HUES48 (cell line): ENCODE measurements around the gene CEP72.

Experiments used
- H3K27ac ChIP-seq: one replicate; pipeline ENCODE4 v1.7.0; 2013; ENCODE audit warnings: low read depth, low read length, inconsistent platforms
- H3K27me3 ChIP-seq: 2 replicates; pipeline ENCODE4 v1.6.1; 2013; ENCODE audit warnings: mild to moderate bottlenecking, low read length; ENCODE audit not compliant: control insufficient read depth, insufficient read depth
- H3K36me3 ChIP-seq: 2 replicates; pipeline ENCODE4 v1.6.1; 2013; ENCODE audit warnings: low read length; ENCODE audit not compliant: control insufficient read depth, insufficient read depth
- H3K4me1 ChIP-seq: 2 replicates; pipeline ENCODE4 v1.6.1; 2013; ENCODE audit warnings: mild to moderate bottlenecking, low read length; ENCODE audit not compliant: control insufficient read depth, insufficient read depth
- H3K4me3 ChIP-seq: 2 replicates; pipeline ENCODE4 v1.5.1; 2013; ENCODE audit warnings: mild to moderate bottlenecking, low read depth, low read length
- H3K9ac ChIP-seq: 2 replicates; pipeline ENCODE4 v1.6.1; 2013; ENCODE audit warnings: mild to moderate bottlenecking, low read depth, low read length, moderate library complexity
- H3K9me3 ChIP-seq: 2 replicates; pipeline ENCODE4 v1.6.1; 2013; ENCODE audit warnings: low read length; ENCODE audit not compliant: control insufficient read depth, insufficient read depth

The CEP72 gene

DNA sequence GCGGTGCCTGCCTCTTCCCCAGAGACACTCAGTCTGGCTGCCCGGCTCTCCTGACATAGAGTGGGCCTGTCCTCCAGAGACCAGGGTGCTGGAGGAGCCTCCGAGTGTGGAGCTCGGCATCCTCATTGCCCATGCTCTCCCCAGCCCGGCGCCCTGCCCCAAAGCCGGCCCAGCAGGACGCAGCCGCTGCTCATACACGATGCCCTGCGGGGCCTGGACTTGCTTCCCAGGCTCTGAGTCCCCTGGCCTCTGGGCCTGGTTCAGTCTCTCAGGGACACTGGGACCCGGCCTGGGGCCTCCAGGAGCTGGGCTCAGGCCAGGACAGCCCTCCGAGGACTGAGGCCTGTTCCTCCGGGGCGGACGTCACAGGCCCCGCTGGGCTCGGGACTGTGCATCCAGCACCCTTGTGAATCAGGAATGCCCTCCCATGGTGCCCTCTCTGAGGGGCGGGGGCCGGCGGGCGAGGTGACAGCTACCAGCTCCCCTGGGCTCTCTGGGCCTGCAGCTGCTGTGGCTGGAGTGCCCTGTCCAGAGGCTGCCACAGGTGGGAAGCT is 57.8 kb downstream of the CEP72 start:
- Histone ChIP-seq H3K9me3 (no peaks in the 10 kb centered on the region), H3K9ac (no peak overlapping the region), H3K27me3 (peaks cover 4% of the 10 kb centered on the region; the same call in 1 of the 2 replicates), H3K4me1 (0 out of 2 replicates have a peak, but pooled peaks cover 12% of the 10 kb centered on the region), H3K36me3 (peaks cover 27% of the 10 kb centered on the region), H3K4me3 (no peak overlapping the region), H3K27ac (no peak overlapping the region)

GRCh38 chr5:670396-671270 is 58.5 kb downstream of the CEP72 start:
- Histone ChIP-seq H3K9ac (no peak overlapping the region), H3K4me1 (0 out of 2 replicates have a peak, but pooled peaks cover 12% of the 10 kb centered on the region), H3K27ac (no peak overlapping the region)

DNA sequence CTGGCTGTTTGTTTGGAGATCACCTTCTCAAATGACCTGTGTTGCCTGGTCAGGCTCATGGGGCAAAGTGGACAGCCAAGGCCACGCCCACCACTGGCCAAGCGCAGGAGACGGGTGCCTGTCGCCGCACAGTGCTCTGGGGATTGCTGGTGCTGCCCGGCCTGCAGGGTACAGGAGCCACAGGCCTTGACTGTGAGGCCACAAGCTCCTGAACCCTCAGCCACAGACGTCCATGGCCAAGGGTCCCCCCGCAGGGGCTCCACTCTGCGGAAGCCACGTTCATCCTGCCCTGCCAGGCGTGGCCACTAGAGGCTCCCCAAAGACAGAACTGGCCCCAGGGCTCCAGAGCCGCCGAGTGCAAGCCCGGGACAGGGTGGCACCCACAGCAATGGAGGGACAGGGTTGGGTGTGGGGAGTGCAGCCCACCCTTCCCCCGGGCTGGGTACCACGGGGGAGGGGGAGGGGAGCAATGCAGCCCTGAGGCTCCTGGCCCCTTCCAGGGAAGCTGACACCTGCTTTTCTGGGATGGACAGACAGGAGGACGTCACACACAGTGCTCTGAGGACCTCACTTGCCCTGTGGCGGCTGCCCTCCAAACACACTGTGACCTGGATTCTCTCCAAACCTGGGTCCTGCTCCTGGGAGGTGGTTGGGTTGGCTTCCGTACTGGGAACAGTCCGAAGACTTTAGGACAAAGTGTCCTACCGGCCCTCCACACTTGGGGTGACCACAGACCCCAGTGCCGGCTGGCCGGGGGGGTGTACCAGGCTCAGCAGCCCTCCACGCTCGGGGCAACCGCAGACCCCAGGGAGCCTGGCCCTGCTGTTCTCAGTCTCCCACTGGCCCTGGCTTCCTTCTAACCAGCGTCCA is 59.6 kb downstream of the CEP72 start:
- Histone ChIP-seq H3K9ac (no peak overlapping the region), H3K36me3 (peaks cover 17% of the 10 kb centered on the region), H3K27ac (peak overlapping the region; percentile 36), H3K4me1 (0 out of 2 replicates have a peak, but pooled peaks cover 12% of the 10 kb centered on the region), H3K9me3 (no peaks in the 10 kb centered on the region), H3K4me3 (no peak overlapping the region), H3K27me3 (peaks cover 17% of the 10 kb centered on the region; the same call in 1 of the 2 replicates)

More at GRCh38 chr5:670396-671270, 58.5 kb downstream of the CEP72 start:
- H3K9me3 ChIP-seq: no peaks in the 10 kb centered on the region
- H3K4me3 ChIP-seq: no peak overlapping the region
- peaks cover 23% of the 10 kb centered on the region for H3K36me3 ChIP-seq
- peaks cover 7% of the 10 kb centered on the region; the same call in 1 of the 2 replicates for H3K27me3 ChIP-seq

DNA sequence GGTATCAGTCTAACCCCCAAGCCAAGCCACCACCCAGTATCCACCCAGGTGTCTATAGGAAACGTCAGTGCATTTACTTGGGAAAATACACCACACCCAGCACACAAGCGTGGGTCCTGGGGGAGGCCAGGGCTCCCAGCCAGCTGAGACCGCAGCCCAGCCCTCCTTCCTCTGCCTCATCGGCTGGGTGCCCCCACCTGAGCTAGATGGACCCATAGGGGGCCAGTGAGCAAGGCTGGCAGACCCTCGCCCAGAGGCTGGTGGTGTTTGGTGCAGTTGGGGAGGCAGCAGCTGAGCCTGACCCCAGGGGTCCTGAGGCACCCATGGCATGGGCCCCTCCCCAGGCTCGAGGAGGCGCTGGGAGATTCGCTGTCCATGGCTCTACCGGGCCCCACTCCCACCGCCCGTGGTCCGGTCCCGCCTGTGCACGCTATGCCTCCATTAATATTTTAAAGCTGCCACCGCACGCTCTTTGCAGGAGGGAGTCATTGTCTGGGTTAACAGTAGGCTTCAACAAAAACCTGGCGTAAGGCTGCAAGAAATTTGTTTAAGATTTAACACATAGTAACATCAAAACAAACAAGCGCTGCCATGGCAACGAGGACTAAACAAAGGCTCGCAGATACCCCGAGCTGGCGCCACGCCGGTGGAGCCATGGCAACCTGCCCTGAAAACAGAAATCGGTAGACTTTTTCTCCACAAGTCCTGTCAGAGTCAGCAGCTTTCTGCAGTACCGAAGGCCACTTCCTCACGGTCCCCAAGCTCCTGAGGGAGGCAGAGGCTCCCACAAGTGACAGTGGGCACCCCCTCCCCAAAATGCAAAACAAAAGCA is 60.4 kb downstream of the CEP72 start:
- no peak overlapping the region for H3K4me3 ChIP-seq
- no peaks in the 10 kb centered on the region for H3K9me3 ChIP-seq
- peak overlapping the region; percentile 36 for H3K27ac ChIP-seq
- H3K4me1 ChIP-seq: 0 out of 2 replicates have a peak, but pooled peaks cover 12% of the 10 kb centered on the region
- H3K27me3 ChIP-seq: peaks cover 25% of the 10 kb centered on the region; the same call in 1 of the 2 replicates
- peaks cover 8% of the 10 kb centered on the region; the same call in 1 of the 2 replicates for H3K36me3 ChIP-seq
- no peak overlapping the region; the same call in 1 of the 2 replicates for H3K9ac ChIP-seq

DNA sequence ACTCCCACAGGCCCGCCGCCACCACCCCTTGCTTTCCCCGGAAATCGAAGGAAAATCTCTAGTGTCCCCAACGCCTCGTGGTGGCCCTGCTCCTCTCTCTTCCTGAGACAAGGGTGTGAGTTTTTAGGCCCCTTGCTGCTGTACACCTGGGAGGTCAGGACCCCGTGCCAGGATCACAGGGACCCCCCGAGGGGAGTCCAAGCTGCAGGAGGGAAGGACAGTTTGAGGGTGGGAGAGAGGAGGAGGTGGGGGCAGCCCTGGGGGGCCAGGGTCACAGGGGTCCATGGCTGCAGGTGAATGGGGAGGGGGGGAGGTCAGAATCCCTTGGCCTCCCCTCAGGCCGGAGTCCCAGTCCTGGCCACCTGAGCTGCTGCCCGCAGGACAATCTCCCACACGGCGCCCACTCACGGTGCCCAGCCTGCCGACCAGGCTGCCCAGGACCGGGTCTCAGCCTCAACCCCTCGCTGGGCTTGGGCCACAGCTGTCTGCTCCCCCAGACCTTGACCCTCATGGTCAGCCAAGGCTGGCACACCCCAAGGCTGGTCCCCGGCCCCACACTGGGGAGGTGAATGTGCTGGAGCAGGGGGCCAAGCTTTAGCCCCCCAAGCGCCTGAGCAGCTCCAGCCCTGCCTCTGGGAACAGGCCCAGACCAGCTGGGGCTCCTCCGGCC is 61.2 kb downstream of the CEP72 start:
- Histone ChIP-seq H3K27me3 (peaks cover 25% of the 10 kb centered on the region; the same call in 1 of the 2 replicates), H3K9ac (no peak overlapping the region; the same call in 1 of the 2 replicates), H3K36me3 (peaks cover 7% of the 10 kb centered on the region; the same call in 1 of the 2 replicates), H3K27ac (peak overlapping the region; percentile 35), H3K9me3 (no peaks in the 10 kb centered on the region), H3K4me3 (no peak overlapping the region), H3K4me1 (0 out of 2 replicates have a peak, but pooled peaks cover 12% of the 10 kb centered on the region)

DNA sequence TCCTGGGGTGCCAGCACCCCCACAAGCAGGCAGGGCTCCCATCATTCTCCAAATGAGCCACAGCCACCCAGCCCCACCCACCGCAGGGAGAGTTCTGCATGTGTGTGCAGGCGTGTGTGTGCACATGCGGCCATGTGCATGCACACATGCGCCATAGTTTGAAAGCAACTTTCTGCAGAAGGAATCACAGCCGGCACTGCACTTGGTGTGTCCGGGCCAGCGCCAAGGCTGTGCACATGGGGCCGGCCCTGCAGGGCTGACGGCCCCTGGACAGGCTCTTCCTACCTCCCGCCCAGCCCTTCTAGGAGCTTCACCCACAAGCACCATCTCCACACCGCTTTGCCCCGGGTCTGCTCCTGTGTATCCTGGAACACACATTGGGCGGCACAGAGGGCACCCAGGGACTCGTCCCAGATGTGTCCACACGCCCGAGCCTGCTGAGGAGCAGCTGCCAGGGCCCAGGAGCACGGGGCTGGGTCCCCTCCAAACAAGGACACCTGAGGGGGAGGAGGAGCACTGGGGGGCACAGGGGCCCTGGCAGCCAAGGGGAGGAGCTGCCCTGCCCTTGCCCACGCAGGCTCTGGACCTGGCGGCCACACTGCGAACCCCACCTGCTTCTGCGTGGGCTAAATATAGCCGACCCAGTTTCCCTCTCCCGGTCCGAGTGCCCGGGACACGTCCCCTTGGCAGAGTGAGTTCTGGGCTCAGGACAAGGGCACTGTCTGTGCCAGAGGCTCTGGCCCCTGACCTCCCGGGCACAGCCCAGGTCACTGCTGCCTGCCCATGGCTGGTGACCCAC is 61.9 kb downstream of the CEP72 start:
- Histone ChIP-seq H3K36me3 (no peaks in the 10 kb centered on the region), H3K4me3 (no peak overlapping the region), H3K27me3 (peaks cover 25% of the 10 kb centered on the region; the same call in 1 of the 2 replicates), H3K4me1 (0 out of 2 replicates have a peak, but pooled peaks cover 9% of the 10 kb centered on the region), H3K9me3 (no peaks in the 10 kb centered on the region), H3K9ac (no peak overlapping the region), H3K27ac (no peak overlapping the region)

DNA sequence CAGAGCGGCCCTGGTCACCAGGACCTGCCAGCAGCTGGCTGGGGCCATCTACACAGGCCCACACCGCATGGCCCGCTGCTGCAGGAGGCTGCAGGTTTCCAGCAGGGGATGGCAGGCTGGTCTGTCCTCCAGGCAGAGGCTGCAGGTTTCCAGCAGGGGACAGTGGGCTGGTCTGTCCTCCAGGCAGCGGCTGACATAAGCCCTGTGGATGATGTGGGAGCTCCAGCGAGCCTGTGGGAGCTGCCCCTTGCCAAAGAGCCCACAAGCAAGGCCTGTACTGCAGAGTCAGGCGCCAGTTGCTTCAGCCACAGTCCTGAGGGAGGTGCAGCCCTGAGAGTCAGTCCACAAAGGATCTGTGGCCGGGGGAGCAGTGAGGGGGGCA is 62.5 kb downstream of the CEP72 start:
- no peak overlapping the region for H3K4me3 ChIP-seq
- H3K9ac ChIP-seq: no peak overlapping the region
- H3K36me3 ChIP-seq: no peaks in the 10 kb centered on the region
- H3K27me3 ChIP-seq: peaks cover 25% of the 10 kb centered on the region; the same call in 1 of the 2 replicates
- 0 out of 2 replicates have a peak, but pooled peaks cover 9% of the 10 kb centered on the region for H3K4me1 ChIP-seq
- H3K27ac ChIP-seq: no peak overlapping the region
- H3K9me3 ChIP-seq: no peaks in the 10 kb centered on the region

GRCh38 chr5:675111-675870 is 63.2 kb downstream of the CEP72 start:
- Histone ChIP-seq H3K4me3 (no peak overlapping the region), H3K27ac (no peak overlapping the region), H3K9ac (no peak overlapping the region), H3K9me3 (no peaks in the 10 kb centered on the region), H3K4me1 (0 out of 2 replicates have a peak, but pooled peaks cover 9% of the 10 kb centered on the region), H3K27me3 (peaks cover 25% of the 10 kb centered on the region; the same call in 1 of the 2 replicates), H3K36me3 (no peaks in the 10 kb centered on the region)
